ENCODE measurements around the gene VPS13D. TPM values are rescaled to one million over a fixed set of nuclear protein-coding genes. Genes with fewer than 3 reads are reported as not detected.

VPS13D gene
- total and polyA plus RNA-seq, 2 experiments from 2014 or later: 10.7 to 34.9 TPM

DNA sequence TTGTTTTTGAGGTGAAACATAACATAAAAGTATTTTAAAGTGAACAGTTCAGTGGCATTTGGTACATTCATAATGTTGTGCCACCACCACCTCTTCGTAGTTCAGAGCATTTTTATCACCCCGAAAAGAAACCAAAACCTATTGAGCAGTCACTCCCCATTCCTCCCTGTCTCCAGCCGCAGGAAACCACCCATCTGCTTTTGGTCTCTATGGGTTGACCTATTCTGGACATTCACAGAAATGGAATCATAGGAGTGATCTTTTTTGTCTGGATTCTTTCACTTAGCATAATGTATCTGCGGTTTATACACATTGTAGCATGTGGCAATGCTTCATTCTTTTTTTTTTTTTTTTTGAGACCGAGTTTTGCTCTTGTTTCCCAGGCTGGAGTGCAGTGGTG, 141.2 kb downstream of the VPS13D start (continued):
- TF ChIP-seq, protein P1, sequence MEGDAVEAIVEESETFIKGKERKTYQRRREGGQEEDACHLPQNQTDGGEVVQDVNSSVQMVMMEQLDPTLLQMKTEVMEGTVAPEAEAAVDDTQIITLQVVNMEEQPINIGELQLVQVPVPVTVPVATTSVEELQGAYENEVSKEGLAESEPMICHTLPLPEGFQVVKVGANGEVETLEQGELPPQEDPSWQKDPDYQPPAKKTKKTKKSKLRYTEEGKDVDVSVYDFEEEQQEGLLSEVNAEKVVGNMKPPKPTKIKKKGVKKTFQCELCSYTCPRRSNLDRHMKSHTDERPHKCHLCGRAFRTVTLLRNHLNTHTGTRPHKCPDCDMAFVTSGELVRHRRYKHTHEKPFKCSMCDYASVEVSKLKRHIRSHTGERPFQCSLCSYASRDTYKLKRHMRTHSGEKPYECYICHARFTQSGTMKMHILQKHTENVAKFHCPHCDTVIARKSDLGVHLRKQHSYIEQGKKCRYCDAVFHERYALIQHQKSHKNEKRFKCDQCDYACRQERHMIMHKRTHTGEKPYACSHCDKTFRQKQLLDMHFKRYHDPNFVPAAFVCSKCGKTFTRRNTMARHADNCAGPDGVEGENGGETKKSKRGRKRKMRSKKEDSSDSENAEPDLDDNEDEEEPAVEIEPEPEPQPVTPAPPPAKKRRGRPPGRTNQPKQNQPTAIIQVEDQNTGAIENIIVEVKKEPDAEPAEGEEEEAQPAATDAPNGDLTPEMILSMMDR (conservative IDR thresholded peaks at IDR 0.05; ENCODE audit: low read depth in 2 of 2): no peak
- TF ChIP-seq, protein P2, sequence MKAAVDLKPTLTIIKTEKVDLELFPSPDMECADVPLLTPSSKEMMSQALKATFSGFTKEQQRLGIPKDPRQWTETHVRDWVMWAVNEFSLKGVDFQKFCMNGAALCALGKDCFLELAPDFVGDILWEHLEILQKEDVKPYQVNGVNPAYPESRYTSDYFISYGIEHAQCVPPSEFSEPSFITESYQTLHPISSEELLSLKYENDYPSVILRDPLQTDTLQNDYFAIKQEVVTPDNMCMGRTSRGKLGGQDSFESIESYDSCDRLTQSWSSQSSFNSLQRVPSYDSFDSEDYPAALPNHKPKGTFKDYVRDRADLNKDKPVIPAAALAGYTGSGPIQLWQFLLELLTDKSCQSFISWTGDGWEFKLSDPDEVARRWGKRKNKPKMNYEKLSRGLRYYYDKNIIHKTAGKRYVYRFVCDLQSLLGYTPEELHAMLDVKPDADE (IDR thresholded peaks at IDR 0.05): no peak
- TF ChIP-seq CREB1 (CRISPR knock-in tag; IDR thresholded peaks at IDR 0.05; ENCODE audit: low read depth): no peak
- no peak for TF ChIP-seq EZH2phosphoT487 (IDR thresholded peaks at IDR 0.05; ENCODE audit: unreplicated experiment)
- TF ChIP-seq ZNF114 (CRISPR knock-in tag; IDR thresholded peaks at IDR 0.05): no peak

DNA sequence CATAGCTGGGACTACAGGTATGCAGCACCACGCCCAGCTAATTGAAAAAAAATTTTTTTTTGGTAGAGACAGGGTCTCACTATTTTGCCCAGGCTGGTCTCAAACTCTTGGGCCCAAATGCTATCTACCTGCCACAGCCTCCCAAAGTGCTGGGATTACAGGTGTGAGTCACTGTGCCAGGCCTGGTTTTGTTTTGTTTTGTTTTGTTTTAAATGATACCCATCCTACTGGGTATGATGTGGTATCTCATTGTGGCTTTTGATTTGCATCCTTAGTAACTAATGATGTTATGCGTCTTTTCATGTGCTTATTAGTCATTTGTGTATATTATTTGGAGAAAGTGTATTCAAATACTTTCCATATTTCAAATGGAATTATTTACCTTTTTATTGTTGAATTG, 142.3 kb downstream of the VPS13D start:
- H3K36me3 ChIP-seq (ENCODE audit: insufficient read depth): peaks cover 3% of the 10 kb centered on the region; the same call in 1 of the 2 replicates
- H3F3A ChIP-seq (replicated peaks; ENCODE audit: low read depth): no peaks in the 10 kb centered on the region
- Mint-ChIP-seq H3K9me3 (no peaks in the 10 kb centered on the region), H3K4me1 (no peaks in the 10 kb centered on the region), H3K27ac (no peak overlapping the region), H3K27me3 (ENCODE audit: insufficient read depth, low read depth, poor library complexity) (no peaks in the 10 kb centered on the region), H3K36me3 (ENCODE audit: low read depth) (no peaks in the 10 kb centered on the region; the same call in 2 of the 3 replicates), H3K4me3 (no peak overlapping the region)
- H3K27ac ChIP-seq (ENCODE audit: low read depth): no peak overlapping the region; the same call in 1 of the 2 replicates
- no peak for ATAC-seq
- no peak overlapping the region for H3K4me2 ChIP-seq
- H4K20me1 ChIP-seq (replicated peaks; ENCODE audit: insufficient read depth): peaks cover 3% of the 10 kb centered on the region; the same call in 1 of the 2 replicates
- DNase-seq (ENCODE audit: low spot score): no peak
- H3K9me2 ChIP-seq (ENCODE audit: insufficient read depth): no peaks in the 10 kb centered on the region
- TF ChIP-seq NANOG (IDR thresholded peaks at IDR 0.05; ENCODE audit: borderline replicate concordance) (no peak), STAT1 (IDR thresholded peaks at IDR 0.05; ENCODE audit: unreplicated experiment) (no peak), EZH2phosphoT487 (IDR thresholded peaks at IDR 0.05; ENCODE audit: unreplicated experiment) (no peak), EZH2 (IDR thresholded peaks at IDR 0.05; ENCODE audit: low read depth, unreplicated experiment) (no peak), ZNF331 (CRISPR knock-in tag; IDR thresholded peaks at IDR 0.05; ENCODE audit: low read depth) (no peak), CREB1 (CRISPR knock-in tag; IDR thresholded peaks at IDR 0.05; ENCODE audit: low read depth) (no peak), POLR2AphosphoS5 (IDR thresholded peaks at IDR 0.05; ENCODE audit: low read depth) (no peak), ZNF114 (CRISPR knock-in tag; IDR thresholded peaks at IDR 0.05) (no peak), JUNB (IDR thresholded peaks at IDR 0.05; ENCODE audit: unreplicated experiment) (no peak)
- TF ChIP-seq, protein P1 (conservative IDR thresholded peaks at IDR 0.05; ENCODE audit: low read depth in 2 of 2): no peak
- TF ChIP-seq, protein P2 (IDR thresholded peaks at IDR 0.05): no peak
- TF ChIP-seq, protein P3, sequence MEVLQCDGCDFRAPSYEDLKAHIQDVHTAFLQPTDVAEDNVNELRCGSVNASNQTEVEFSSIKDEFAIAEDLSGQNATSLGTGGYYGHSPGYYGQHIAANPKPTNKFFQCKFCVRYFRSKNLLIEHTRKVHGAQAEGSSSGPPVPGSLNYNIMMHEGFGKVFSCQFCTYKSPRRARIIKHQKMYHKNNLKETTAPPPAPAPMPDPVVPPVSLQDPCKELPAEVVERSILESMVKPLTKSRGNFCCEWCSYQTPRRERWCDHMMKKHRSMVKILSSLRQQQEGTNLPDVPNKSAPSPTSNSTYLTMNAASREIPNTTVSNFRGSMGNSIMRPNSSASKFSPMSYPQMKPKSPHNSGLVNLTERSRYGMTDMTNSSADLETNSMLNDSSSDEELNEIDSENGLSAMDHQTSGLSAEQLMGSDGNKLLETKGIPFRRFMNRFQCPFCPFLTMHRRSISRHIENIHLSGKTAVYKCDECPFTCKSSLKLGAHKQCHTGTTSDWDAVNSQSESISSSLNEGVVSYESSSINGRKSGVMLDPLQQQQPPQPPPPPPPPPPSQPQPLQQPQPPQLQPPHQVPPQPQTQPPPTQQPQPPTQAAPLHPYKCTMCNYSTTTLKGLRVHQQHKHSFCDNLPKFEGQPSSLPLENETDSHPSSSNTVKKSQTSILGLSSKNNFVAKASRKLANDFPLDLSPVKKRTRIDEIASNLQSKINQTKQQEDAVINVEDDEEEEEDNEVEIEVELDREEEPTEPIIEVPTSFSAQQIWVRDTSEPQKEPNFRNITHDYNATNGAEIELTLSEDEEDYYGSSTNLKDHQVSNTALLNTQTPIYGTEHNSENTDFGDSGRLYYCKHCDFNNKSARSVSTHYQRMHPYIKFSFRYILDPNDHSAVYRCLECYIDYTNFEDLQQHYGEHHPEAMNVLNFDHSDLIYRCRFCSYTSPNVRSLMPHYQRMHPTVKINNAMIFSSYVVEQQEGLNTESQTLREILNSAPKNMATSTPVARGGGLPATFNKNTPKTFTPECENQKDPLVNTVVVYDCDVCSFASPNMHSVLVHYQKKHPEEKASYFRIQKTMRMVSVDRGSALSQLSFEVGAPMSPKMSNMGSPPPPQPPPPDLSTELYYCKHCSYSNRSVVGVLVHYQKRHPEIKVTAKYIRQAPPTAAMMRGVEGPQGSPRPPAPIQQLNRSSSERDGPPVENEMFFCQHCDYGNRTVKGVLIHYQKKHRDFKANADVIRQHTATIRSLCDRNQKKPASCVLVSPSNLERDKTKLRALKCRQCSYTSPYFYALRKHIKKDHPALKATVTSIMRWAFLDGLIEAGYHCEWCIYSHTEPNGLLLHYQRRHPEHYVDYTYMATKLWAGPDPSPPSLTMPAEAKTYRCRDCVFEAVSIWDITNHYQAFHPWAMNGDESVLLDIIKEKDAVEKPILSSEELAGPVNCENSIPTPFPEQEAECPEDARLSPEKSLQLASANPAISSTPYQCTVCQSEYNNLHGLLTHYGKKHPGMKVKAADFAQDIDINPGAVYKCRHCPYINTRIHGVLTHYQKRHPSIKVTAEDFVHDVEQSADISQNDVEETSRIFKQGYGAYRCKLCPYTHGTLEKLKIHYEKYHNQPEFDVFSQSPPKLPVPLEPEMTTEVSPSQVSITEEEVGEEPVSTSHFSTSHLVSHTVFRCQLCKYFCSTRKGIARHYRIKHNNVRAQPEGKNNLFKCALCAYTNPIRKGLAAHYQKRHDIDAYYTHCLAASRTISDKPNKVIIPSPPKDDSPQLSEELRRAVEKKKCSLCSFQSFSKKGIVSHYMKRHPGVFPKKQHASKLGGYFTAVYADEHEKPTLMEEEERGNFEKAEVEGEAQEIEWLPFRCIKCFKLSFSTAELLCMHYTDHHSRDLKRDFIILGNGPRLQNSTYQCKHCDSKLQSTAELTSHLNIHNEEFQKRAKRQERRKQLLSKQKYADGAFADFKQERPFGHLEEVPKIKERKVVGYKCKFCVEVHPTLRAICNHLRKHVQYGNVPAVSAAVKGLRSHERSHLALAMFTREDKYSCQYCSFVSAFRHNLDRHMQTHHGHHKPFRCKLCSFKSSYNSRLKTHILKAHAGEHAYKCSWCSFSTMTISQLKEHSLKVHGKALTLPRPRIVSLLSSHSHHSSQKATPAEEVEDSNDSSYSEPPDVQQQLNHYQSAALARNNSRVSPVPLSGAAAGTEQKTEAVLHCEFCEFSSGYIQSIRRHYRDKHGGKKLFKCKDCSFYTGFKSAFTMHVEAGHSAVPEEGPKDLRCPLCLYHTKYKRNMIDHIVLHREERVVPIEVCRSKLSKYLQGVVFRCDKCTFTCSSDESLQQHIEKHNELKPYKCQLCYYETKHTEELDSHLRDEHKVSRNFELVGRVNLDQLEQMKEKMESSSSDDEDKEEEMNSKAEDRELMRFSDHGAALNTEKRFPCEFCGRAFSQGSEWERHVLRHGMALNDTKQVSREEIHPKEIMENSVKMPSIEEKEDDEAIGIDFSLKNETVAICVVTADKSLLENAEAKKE (CRISPR knock-in tag; IDR thresholded peaks at IDR 0.05): no peak
- no peak overlapping the region for H3K4me3 ChIP-seq
- no peak overlapping the region for H2AFZ ChIP-seq
- no peaks in the 10 kb centered on the region for H3K79me2 ChIP-seq (replicated peaks; ENCODE audit: insufficient read depth)
- no peaks in the 10 kb centered on the region for H3K27me3 ChIP-seq (ENCODE audit: insufficient read depth)
- peaks cover 7% of the 10 kb centered on the region; the same call in 1 of the 2 replicates for H3K4me1 ChIP-seq (ENCODE audit: insufficient read depth)

Measured in GM23338 (cell line).